GM23248 (cell line): Measurements from ENCODE around the gene MCM9.

ENCODE experiments used
- EZH2 ChIP-seq: fragments of 200-600 bp; sonication (generic); IDR thresholded peaks from 2 replicates; pipeline ENCODE4 v1.6.1; 2018; ENCODE audit warnings: antibody characterized with exemption, mild to moderate bottlenecking; ENCODE audit not compliant: insufficient read depth, poor library complexity, severe bottlenecking
- EZH2phosphoT487 ChIP-seq: fragments of 200-600 bp; sonication (generic); IDR thresholded peaks from 2 replicates; pipeline ENCODE4 v1.6.1; 2018; ENCODE audit warnings: antibody characterized with exemption, moderate library complexity, mild to moderate bottlenecking, low read depth; ENCODE audit not compliant: insufficient read depth

DNA sequence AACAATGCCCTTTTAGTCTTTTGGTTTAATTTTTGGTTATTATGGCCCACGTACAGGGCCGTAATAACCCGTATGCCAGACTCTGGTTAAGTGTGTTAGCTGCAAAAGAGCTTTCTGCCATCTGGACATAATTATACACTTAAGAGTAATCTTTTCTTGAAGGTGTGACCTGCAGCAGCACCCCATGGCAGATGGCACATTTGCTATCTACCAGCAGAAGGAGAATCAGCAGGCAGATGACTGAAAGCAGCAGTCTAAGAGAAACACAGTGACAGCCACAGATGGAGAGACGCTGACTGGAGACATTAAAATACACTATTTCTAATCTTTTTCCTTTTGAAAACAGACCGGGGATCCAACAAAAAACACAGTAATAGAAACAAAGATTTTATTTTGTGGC, 22.3 kb downstream of the MCM9 start:
- TF ChIP-seq EZH2, result no peak
- no peak for TF ChIP-seq EZH2phosphoT487
